Measurements from ENCODE around the gene AIF1L. TPM values are rescaled to one million over a fixed set of nuclear protein-coding genes. Genes with fewer than 3 reads are reported as not detected.
"Not testable (repeated sequence)": the region's sequence is repeated elsewhere in the genome, so short reads cannot be mapped to it uniquely, and the experiment has no call there.

The AIF1L gene
- total RNA-seq, 2 donors from 2014 or later = not detected

DNA sequence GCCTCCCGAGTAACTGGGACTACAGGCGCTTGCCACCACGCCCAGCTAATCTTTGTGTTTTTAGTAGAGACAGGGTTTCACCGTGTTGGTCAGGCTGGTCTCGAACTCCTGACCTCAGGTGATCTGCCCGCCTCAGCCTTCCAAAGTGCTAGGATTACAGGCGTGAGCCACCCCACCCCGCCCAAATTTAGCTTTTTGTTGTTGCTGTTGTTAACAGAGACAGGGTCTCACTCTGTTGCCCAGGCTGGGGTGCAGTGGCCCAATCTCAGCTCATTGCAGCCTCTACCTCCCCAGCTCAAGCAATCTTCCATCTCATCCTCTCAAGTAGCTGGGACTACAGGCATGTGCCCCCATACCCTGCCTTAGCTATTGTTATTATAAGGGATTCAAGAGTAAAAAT, 3.5 kb downstream of the AIF1L start:
- not testable (repeated sequence) for H3K4me3 Mint-ChIP-seq; H3K9me3 Mint-ChIP-seq; H3K4me1 Mint-ChIP-seq (ENCODE audit: low read depth in 2 of 2); ATAC-seq; DNase-seq (ENCODE audit: low spot score); H3K27ac Mint-ChIP-seq; H3K36me3 Mint-ChIP-seq
- peaks cover 17% of the 10 kb centered on the region in 2 donors for H3K27me3 Mint-ChIP-seq

DNA sequence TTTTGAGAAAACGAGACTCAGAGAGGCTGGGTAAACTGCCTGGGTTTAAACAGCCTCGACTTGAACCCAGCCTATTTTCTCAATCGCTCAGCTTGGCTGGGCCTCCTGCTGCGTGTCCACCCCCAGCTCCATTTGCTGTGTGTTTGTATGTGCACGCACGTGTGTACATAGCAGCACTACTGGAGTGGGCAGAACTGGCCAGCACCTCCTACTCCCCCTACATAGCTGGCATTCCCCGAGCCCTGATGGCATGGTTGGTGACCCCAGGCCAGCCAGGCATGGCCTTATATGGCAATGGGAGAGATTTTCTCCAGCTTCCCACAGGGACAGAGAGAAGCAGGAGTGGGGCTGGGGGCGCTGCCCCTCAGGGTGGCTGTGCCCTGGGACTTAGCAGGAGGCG, 4.1 kb downstream of the AIF1L start:
- Mint-ChIP-seq H3K4me1 (ENCODE audit: low read depth in 2 of 2) (peaks cover 3 to 5% of the 10 kb centered on the region in 2 donors), H3K27ac (no peak overlapping the region), H3K36me3 (no peaks in the 10 kb centered on the region), H3K9me3 (no peaks in the 10 kb centered on the region), H3K27me3 (peaks cover 15 to 17% of the 10 kb centered on the region in 2 donors), H3K4me3 (no peak overlapping the region)
- DNase-seq (ENCODE audit: low spot score) (no peak), ATAC-seq (no peak)

DNA sequence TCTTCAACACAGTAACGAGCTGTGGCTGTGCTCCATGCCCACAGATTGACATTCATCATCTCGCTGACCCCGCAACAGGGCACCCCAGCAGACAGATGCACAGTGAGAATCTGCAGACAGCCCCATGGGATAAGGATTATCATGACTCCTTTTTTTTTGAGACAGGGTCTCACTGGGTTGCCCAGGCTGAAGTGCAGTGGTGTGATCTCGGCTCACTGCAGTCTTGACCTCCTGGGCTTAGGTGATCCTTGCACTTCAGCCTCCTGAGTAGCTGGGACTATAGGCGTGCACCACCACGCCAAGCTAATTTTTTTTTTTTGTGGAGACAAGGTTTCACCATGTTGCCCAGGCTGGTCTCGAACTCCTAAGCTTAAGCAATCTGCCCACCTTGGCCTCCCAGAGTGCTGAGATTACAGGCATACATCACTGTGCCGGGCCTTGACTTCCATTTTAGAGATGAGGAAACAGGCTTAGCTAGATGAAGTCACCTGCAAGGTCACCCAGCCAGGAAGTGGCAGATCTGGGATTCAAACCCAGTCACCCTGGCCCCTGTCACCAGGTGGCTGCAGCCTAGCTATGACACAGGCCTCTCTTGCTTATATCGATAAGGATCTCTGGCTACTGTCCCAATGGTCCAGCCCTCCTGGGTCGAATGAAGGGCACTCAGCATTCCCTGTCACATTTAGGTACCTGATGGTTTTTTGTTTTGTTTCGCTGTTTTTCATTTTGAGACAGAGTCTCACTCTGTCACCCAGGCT, 5.1 kb downstream of the AIF1L start:
- Mint-ChIP-seq H3K27me3 (peaks cover 8 to 14% of the 10 kb centered on the region in 2 donors), H3K27ac (no peak overlapping the region), H3K36me3 (no peaks in the 10 kb centered on the region), H3K4me3 (no peak overlapping the region), H3K4me1 (ENCODE audit: low read depth in 2 of 2) (peaks cover 0 to 5% of the 10 kb centered on the region in 2 donors), H3K9me3 (no peaks in the 10 kb centered on the region)
- DNase-seq (ENCODE audit: low spot score) (no peak), ATAC-seq (no peak)

GRCh38 chr9:131103024-131103423, 6.7 kb downstream of the AIF1L start:
- peaks cover 0 to 10% of the 10 kb centered on the region in 2 donors for H3K27me3 Mint-ChIP-seq
- ATAC-seq (no peak), DNase-seq (ENCODE audit: low spot score) (no peak)
- no peaks in the 10 kb centered on the region for H3K9me3 Mint-ChIP-seq
- no peak overlapping the region for H3K4me3 Mint-ChIP-seq
- no peaks in the 10 kb centered on the region for H3K36me3 Mint-ChIP-seq
- H3K4me1 Mint-ChIP-seq (ENCODE audit: low read depth in 2 of 2) = no peaks in the 10 kb centered on the region
- no peak overlapping the region for H3K27ac Mint-ChIP-seq

DNA sequence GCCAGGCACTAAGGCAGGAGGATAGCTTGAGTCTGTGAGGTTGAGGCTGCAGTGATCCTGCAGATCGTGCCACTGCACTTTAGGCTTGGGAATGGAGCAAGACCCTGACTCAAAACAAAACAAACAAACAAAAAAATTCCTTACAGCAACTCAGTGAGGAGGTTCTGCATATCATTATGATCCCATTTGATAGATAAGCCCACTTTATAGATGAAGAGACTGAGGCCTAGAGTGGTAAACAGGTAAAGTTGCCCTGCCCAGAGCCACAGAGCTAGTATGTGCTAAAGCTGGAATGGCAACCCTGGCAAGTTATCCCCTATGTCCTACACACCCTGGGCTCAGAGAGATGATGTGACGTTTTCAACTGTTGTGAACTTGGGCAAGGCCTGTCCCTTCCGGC, 7.2 kb downstream of the AIF1L start:
- Mint-ChIP-seq H3K27ac (no peak overlapping the region), H3K36me3 (no peaks in the 10 kb centered on the region), H3K9me3 (no peaks in the 10 kb centered on the region), H3K4me3 (no peak overlapping the region), H3K27me3 (peaks cover 0 to 10% of the 10 kb centered on the region in 2 donors), H3K4me1 (ENCODE audit: low read depth in 2 of 2) (no peaks in the 10 kb centered on the region)
- no peak for ATAC-seq
- no peak for DNase-seq (ENCODE audit: low spot score)

DNA sequence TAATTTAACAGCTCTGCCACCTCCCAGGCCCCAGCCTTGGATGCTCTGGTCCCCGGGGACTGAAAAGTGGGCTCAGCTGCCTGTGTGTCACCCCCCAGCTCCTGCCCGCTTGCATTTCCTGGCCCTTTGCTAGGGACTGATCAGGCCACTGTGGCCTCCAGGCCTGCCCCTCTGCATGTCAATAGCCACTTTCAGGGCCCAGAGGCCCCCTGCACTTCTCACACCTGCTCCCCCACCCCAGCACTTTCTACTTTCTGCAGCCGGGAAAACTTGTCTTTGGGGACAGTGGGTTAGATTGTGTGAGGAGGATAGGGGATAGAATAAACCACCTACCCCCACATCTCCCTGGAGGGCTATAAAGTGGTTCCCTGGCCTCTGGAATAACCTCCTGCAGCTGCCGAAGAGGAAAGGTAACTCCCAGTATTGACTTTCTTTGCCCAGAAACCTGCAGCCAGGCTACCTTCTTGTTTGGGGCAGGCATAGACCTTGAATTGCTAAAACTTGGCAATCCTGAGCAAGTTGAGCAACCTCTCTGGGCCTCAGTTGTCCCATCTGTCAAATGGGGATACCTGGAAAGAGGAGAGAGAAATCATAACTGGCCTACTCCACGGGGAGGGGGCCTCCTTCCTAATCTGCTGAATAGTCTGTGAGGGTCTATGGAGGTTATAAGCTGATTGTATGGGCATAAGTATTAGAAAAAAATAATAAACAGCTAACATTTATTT, 7.8 kb downstream of the AIF1L start:
- no peaks in the 10 kb centered on the region for H3K36me3 Mint-ChIP-seq
- H3K27ac Mint-ChIP-seq = no peak overlapping the region
- H3K4me1 Mint-ChIP-seq (ENCODE audit: low read depth in 2 of 2) = no peaks in the 10 kb centered on the region
- H3K9me3 Mint-ChIP-seq = no peaks in the 10 kb centered on the region
- DNase-seq (ENCODE audit: low spot score) (no peak), ATAC-seq (no peak)
- H3K27me3 Mint-ChIP-seq = peaks cover 0 to 8% of the 10 kb centered on the region in 2 donors
- no peak overlapping the region for H3K4me3 Mint-ChIP-seq

- H3K27ac Mint-ChIP-seq = no peak overlapping the region
- no peaks in the 10 kb centered on the region for H3K9me3 Mint-ChIP-seq
- H3K27me3 Mint-ChIP-seq = peaks cover 0 to 7% of the 10 kb centered on the region in 2 donors
Observed at GRCh38 chr9:131105952-131106351, 9.6 kb downstream of the AIF1L start.

GRCh38 chr9:131107760-131108159, 11.4 kb downstream of the AIF1L start:
- peaks cover 0 to 7% of the 10 kb centered on the region in 2 donors for H3K27me3 Mint-ChIP-seq
- no peaks in the 10 kb centered on the region for H3K4me1 Mint-ChIP-seq (ENCODE audit: low read depth in 2 of 2)
- ATAC-seq (no peak), DNase-seq (ENCODE audit: low spot score) (no peak)
- H3K4me3 Mint-ChIP-seq = no peak overlapping the region
- H3K9me3 Mint-ChIP-seq = no peaks in the 10 kb centered on the region
- H3K36me3 Mint-ChIP-seq = no peaks in the 10 kb centered on the region
- no peak overlapping the region for H3K27ac Mint-ChIP-seq

More at GRCh38 chr9:131105952-131106351, 9.6 kb downstream of the AIF1L start:
- Mint-ChIP-seq H3K4me3 (no peak overlapping the region), H3K4me1 (ENCODE audit: low read depth in 2 of 2) (no peaks in the 10 kb centered on the region), H3K36me3 (no peaks in the 10 kb centered on the region)
- DNase-seq (ENCODE audit: low spot score) = peak; percentile 15
- ATAC-seq = no peak

DNA sequence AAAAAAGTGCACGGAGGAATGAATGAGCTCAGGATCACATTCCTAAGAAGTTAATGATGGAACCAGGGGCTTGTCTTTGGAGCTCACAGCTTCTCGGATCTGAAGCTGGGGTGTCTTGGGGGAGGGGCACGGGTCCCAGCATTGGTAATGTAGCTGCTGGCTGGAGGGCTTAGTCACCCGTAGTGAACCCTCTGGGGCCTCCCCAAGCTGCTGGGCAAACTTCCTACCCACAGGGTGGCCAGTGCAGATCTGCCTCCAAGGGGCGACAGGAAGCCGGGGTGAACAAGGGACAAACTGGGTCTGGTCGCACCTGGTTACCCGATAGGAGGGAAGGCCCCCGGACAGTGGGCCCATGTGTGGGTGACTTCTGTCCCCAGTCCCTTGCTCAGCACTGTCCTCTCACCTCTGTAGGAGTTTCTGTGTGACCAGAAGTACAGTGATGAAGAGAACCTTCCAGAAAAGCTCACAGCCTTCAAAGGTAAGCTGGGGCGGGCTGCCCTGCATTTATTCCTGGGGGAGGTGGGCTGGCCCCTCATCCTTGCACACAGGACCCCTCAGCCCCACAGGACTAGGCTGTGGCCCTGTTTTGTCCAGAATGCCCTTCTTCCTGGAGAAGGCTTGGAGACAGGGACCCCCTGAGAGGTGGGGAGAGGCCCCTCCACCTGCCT, 15.0 kb downstream of the AIF1L start:
- Mint-ChIP-seq H3K4me1 (ENCODE audit: low read depth in 2 of 2) (no peaks in the 10 kb centered on the region), H3K27me3 (peaks cover 0 to 5% of the 10 kb centered on the region in 2 donors), H3K36me3 (no peaks in the 10 kb centered on the region), H3K9me3 (no peaks in the 10 kb centered on the region), H3K4me3 (no peak overlapping the region), H3K27ac (no peak overlapping the region)
- DNase-seq (ENCODE audit: low spot score) = no peak
- ATAC-seq = no peak

DNA sequence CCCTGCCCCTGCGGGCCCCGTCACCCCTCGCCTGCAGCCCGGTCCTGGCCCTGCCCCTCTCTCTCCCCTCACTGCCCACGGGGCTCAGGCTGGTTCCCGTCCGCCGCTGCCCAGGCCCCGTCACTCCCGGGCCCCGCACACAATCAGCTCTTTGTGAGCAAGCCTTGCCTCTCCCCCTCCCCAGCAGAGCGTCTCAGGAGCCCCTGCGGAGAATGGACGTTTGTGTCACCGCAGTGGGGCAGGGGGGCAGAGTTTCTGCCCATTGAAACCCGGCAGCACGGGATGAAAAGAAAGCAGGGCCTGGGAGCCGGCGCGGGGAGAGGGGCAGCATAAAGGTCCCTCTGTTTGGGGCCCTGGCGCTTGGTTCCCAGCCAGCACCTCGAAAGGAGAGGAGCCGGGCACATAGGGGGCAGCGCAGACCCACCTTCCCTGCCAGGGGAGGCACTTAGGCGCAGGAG, 15.6 kb downstream of the AIF1L start:
- H3K4me1 Mint-ChIP-seq (ENCODE audit: low read depth in 2 of 2) = no peaks in the 10 kb centered on the region
- ATAC-seq (no peak), DNase-seq (ENCODE audit: low spot score) (no peak)
- H3K27ac Mint-ChIP-seq = no peak overlapping the region
- H3K36me3 Mint-ChIP-seq = no peaks in the 10 kb centered on the region
- H3K9me3 Mint-ChIP-seq = no peaks in the 10 kb centered on the region
- peaks cover 0 to 3% of the 10 kb centered on the region in 2 donors for H3K27me3 Mint-ChIP-seq
- no peak overlapping the region for H3K4me3 Mint-ChIP-seq

- H3K27me3 Mint-ChIP-seq = peaks cover 0 to 2% of the 10 kb centered on the region in 2 donors
- H3K9me3 Mint-ChIP-seq = no peaks in the 10 kb centered on the region
Observed at GRCh38 chr9:131112374-131113154, 16.2 kb downstream of the AIF1L start.

DNA sequence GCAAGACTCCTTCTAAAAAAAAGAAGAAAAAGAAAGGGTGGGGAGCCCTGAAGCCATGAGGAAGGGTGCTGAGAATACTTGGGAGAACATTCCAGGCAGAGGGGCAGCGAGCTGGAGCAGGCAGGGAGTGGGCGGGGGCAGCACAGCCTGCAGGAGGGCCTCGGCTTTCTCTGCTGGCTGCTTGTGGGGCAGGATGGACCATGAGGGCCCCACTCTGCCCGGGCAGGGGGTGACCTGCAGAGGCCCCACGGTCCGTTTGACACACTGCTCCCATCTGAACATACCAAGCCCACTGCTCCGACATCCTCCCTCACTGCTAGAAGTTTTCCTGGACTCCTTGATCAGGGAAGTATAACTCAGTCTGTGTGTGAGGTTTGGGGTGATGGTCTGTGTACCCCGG, 17.3 kb downstream of the AIF1L start:
- H3K36me3 Mint-ChIP-seq = no peaks in the 10 kb centered on the region
- H3K27me3 Mint-ChIP-seq = peaks cover 0 to 7% of the 10 kb centered on the region in 2 donors
- ATAC-seq = no peak
- no peak overlapping the region for H3K4me3 Mint-ChIP-seq
- no peak for DNase-seq (ENCODE audit: low spot score)
- no peak overlapping the region for H3K27ac Mint-ChIP-seq
- H3K9me3 Mint-ChIP-seq = no peaks in the 10 kb centered on the region
- no peaks in the 10 kb centered on the region for H3K4me1 Mint-ChIP-seq (ENCODE audit: low read depth in 2 of 2)

More at GRCh38 chr9:131112374-131113154, 16.2 kb downstream of the AIF1L start:
- Mint-ChIP-seq H3K4me3 (no peak overlapping the region), H3K4me1 (ENCODE audit: low read depth in 2 of 2) (no peaks in the 10 kb centered on the region), H3K27ac (no peak overlapping the region), H3K36me3 (no peaks in the 10 kb centered on the region)
- ATAC-seq = no peak
- no peak for DNase-seq (ENCODE audit: low spot score)

DNA sequence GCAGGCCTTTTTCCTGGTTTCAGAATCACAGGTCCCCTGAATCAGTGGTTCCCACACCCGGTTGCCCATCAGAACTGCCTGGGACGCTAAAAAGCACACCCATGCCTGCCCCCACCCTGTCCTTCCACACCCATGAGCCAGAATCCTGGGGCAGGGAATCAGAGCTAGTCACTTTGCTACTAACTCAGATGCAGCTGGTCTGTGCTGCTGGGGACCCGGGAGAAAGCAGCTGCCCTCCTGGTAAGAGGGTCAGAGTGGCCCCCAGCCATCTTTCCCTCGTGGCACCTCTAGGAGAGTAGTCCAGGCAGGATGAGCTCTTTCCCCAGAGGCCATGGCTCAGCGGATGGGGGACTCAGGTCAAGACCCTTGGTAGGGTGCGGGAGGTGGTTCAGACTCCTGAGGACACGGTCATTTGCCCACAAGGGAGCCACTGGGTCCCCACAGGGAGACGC, 17.8 kb downstream of the AIF1L start:
- no peaks in the 10 kb centered on the region for H3K9me3 Mint-ChIP-seq
- H3K36me3 Mint-ChIP-seq = no peaks in the 10 kb centered on the region
- ATAC-seq (no peak), DNase-seq (ENCODE audit: low spot score) (no peak)
- H3K27ac Mint-ChIP-seq = no peak overlapping the region
- no peak overlapping the region for H3K4me3 Mint-ChIP-seq
- H3K4me1 Mint-ChIP-seq (ENCODE audit: low read depth in 2 of 2) = no peaks in the 10 kb centered on the region
- H3K27me3 Mint-ChIP-seq = peaks cover 0 to 7% of the 10 kb centered on the region in 2 donors

Data from natural killer cell treated with Interleukin-12 subunit alpha and Interleukin-12 subunit beta and Interleukin-15 and Interleukin-18, amount 100 ng/mL, for 72 hours (primary cell).